HG03095 (cell line): Measurements from ENCODE around the gene PCDH9.

ENCODE experiments used
- ATAC-seq: cut with Tn5 transposase; IDR thresholded peaks from one replicate; pipeline ENCODE4 v1.9.1; 2021; ENCODE audit warnings: moderate library complexity; ENCODE audit not compliant: unreplicated experiment

PCDH9 gene

DNA sequence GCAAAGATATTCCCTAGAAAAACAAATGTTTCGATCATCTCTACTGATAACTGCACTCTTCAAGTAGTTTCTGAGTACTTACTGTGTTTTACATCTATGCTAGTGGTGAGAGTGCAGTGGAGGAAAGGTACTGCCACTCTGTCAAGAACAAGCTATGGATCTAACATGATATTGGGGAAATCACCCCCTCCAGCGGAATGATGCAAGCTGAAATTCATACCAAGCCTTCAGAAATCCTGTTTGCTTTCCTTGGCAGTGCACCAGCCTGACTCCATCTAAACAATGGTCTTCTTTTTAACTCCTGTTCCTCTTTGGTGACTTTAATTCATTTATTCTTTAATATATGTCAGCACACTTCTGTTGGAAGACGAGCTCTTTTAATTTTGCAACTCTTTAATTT lies 238.0 kb downstream of the PCDH9 start:
- no peak for ATAC-seq

DNA sequence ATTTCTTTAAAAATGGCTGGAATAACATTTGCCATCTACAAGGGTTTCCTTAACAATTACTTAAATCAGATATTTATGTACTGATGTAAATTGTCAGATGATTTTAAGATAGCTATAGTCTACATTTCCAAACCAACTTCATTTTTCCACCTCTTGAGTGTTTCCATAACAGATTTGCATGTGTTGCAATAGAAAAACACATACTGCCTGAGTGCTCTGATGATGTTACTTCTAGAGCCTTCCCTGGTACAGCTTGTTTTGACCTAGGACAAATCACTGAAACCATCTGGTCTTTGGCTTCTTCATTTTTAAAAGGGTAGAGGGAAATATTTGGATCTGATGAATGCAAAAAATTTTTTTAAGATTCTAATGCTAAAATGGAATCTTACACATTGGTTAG lies 245.9 kb downstream of the PCDH9 start:
- no peak for ATAC-seq

DNA sequence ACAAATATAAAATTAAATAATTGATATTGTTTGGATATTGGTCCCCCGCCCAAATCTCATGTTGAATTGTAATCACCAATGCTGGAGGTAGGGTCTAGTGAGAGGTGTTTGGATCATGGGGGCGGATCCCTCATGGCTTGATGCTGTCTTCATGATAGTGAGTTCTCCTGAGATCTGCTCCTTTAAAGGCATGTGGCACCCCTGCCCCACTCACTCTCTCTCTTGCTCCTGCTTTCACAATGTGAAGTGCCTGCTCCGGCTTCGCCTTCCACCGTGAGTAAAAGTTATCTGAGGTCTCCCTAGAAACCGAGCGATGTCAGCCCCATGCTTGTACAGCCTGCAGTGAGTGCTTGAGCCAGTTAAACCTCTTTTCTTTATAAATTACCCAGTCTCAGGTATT lies 248.2 kb downstream of the PCDH9 start:
- ATAC-seq: no peak

DNA sequence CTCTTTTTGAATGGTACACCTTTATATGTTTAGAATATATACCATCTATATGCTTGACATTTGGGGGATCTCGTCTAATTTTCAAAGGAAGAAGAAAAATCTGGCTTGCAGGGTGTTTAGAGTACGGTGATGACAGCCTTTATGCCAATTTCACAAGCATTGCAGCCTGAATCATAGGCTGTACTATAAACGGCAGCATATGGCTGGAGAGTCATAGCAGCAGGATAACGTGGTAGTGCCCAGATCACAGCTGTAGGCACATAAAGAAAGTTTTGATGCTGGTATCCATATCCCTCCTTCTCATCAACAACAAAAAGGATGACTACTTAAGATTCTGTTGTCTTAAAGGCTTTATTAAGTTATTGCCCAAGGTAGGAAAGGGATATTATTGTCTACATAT lies 253.0 kb downstream of the PCDH9 start:
- ATAC-seq: no peak

DNA sequence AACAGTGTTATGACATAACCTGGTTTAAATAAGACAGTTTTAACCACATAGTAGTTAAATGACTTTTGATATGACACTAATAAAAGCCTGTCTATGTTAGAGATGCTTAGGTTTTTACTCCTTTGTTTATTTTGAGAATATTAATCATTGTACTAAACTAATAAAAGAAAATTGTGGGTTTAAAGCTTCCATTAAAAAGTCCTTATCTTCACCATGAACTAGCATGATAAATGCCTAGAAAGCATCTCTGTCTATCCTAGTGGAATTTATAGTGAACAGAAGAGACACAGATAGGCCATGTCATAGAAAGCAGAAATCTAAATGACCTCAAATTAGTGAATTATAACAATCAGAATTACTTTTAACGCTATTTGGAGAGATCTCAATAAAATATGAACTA lies 255.2 kb downstream of the PCDH9 start:
- no peak for ATAC-seq

DNA sequence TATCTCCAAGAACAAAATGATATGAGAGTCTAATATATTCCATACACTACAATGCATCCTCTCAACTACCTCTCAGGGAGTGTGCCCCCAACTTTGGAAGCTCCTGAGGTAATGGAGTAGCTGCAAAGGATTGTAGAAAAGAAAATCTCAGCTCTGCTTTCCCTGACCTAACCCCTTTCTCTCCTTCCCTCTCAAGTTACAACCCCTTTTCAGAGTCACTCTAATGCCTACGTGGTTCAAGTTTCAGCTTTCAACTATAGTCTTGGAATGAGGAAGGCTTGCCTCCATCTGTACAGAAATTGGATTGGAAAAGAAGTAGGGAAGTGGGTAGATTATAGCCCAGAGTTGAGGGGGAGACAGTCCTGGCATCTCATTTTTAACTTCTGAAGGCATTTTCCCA lies 256.0 kb downstream of the PCDH9 start:
- ATAC-seq: no peak

DNA sequence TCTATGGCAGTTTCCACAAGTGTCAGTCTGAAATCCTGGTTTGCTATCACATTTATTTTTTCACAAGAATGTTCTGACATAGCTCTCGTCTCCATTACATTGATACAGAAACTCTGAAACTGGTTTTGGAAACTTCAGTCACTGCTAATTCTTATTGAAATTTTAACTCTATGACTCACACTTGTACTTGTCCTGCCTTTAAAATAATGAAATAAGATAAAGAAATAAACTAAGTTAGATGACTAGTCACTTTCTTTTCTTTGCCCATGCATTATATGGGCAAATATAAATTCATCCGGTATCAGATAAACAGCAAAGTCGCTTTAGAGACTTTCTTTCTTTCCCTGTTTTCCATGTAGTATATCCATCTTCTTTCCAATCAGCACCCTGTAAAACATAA lies 257.5 kb downstream of the PCDH9 start:
- ATAC-seq: no peak

DNA sequence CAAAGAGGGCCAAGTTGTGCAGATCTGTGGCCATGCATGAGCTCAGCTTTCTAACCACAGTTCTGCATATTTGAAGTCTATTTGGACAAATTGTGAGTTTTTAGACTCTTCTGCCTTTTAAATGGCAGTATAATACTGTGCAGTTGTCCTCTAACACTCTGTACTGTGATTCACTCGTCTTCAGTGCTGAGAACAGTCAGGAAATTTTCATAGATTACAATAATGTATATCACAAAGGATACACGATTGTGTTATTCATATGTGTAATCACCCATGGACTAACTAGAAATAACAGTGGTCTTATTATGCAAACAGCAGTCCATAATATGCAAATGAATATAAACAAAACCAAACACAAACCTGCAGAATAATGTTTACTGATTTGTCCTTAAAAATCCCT lies 259.1 kb downstream of the PCDH9 start:
- ATAC-seq: no peak

DNA sequence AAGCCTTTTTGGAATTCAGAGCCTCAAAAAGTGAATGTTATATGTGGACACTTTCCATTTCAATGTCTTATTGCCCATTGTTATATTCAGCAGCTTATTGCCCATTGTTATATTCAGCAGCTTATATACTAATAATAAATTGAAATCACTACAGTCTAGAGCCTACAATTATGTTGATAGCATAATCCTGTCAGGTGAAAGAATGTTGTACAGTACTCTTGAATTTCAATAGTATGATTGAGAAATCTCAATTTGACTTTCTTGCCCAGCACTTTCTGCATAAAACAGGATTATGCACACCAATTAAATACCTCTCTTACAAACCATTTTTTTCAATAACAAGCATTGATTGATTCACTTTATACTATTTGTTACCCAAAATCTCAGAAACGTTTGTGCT lies 260.8 kb downstream of the PCDH9 start:
- ATAC-seq: no peak

DNA sequence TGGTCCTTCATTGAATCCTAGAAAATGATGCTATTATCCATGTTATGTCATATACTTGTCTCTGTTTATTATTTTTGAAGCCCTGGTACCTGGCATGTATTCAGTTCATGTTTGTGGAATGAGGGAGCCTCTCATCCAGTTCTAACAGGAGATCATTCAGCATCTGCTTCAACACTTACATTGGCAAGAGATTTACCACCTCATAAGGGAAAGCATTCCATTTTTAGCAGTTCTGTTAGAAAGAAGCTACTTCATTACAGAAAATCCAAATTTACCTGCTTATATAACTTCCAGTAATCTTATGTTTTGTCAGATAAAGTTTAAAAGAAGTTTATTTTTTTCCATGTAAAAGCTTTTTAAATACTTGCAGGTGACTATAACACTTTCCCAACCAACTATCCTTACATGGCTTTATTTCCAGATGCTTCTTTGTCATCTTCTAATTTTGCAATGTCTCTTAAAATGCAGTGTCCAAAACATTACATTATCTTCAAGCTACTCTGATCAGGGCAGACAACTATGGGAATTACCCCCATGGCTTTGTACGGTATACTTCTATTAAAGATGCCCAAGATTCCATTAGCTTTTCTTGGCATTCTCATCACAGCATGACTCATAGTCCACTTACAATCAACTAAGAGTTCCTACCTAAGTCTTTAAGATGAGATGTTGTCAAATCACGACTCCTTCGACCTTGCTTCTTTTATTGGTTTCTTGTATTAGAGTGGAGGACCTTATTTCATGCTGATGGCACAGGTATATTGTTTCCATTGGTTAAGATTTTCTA lies 262.1 kb downstream of the PCDH9 start:
- ATAC-seq: no peak

DNA sequence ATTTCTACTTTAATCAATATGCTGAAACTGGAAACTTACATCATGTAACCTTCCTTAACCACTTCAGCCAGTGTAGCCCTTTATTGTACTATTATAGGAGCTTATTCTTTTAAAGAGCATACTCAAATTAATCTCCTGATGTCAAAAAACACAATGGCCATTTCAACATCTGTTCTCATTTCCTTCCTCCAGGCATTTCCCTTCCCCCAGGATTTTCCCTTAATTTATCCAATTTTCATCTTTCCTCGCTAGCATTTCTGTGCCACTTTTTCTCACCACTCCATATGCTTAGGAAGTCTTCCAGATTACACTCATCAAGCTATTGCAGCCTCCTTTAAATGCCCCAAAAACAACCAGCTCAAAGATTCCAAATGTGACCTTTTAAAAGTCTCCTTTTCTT lies 265.0 kb downstream of the PCDH9 start:
- ATAC-seq: no peak

DNA sequence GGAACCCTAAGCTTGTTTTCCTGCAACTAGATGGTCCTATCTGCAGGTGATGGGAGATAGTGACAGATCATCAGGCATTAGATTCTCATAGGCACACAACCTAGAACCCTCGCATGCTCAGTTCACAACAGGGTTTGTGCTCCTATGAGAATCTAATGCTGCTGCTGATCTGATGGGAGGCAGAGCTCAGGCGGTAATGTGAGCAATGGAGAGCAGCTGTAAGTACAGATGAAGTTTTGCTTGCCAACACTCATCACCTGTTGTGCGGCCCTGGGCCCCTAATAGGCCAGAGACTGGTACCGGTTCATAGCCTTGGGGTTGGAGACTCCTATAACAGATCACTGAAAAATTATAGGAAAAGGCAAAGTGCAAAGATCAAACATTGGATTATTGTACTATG lies 267.2 kb downstream of the PCDH9 start:
- ATAC-seq: no peak

DNA sequence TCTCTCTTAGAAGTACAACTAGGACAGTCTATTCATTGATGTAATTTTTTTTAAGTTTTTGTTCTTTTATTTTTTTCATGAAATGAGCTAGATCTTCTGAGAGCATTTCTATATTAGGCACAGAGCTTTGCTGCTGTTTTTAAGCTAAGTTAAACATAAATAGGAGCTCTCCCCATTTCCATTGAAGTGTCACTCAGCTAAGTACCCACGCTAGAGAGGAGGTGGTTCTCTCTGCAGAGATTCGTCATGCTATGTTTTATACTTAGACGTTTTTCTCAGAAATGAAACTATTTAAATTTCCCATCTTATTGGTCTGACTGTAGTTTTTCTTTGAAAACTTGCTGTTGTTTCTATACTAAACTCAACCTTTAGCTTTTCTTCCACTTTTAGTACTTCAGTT lies 271.5 kb downstream of the PCDH9 start:
- no peak for ATAC-seq

DNA sequence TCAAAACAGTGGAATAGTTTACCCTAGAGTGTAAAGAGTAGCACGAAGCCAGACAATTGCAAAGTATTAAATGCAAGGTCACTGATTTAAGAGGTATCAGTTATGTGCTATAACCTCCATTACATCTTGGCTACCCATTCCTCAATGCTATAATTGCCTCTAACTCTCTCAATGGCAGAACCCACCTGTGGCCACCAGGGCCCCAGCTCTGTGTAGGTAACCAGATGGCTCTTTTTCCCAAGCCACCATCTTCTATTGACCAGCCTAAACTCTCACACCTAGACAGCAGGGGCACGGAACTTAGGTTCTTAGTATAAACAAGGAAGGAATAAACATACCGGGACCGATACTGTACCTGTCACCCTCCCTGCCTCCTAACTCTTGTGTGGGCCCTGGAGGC lies 277.6 kb downstream of the PCDH9 start:
- ATAC-seq: no peak

DNA sequence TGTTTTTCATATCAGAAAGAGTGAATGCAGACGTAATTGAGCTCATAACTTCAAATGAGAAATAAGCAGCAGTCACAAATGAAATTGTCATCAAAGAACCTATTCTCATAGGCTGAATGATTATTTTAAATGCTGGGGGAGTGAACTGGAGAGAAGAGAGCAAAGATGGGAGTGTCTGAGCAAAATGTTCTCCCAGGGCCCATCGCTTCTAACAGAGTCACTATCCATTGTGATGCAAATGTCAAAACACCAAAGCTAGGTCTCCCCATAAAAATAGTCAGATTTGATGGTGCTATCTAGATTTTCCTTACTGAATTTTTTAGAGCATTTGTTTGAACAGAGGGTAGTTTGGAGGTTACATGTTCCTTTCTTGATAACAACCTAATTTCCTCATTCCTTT lies 278.7 kb downstream of the PCDH9 start:
- ATAC-seq: no peak

DNA sequence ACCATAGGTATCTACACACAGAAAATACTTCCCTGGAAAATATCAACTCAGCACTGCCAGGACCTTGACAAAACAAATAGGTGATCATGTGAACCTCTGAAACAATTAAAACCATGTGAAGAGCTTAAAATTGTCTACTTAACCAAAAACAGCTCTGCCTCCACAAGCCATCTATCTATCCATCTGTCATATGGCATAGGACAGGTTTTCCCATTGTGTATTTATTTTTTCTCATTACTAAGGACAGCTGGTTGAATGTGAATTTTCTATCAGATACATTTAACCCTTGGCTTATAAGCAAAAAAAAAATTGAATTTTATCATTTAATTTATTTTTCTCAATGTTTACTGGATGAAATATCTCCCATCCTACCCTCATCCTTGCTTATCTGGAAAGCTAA lies 279.5 kb downstream of the PCDH9 start:
- ATAC-seq: no peak

DNA sequence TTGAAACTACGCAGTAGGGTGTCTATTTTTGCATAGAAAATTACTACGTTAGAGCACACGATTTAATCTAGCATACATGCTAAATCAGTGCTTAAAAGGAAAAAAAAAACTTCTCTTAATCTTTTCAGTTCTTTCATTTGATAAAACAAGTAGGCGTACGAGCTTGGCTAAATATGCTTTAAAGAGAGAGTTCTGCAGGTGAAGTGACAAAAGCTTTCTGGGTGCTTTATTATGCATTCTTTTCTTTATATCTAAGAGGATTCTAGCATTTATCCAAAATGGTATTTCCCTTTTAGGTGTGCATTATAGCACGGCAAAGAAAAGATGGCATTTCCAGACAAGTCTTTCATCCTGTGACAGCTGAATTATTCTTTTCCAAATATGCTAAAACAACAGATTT lies 281.2 kb downstream of the PCDH9 start:
- ATAC-seq: no peak

DNA sequence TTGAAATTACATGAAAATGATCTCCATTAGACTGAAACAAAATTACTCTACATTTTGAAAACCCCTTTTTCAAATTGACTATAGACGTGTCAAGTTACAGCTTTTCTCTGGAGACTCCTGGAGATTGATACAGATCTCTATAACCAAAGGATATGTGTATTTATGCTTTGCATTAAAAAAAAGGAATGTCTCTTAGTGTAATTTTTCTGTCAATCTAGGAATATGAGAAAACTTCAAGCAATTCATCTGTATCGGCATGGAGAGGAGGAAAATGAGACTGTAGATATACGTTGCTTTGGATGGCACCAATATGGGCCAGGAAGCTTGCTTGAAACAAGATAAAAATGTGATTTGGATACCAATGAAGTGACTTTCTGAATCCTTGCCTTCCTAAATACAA lies 286.6 kb downstream of the PCDH9 start:
- no peak for ATAC-seq

DNA sequence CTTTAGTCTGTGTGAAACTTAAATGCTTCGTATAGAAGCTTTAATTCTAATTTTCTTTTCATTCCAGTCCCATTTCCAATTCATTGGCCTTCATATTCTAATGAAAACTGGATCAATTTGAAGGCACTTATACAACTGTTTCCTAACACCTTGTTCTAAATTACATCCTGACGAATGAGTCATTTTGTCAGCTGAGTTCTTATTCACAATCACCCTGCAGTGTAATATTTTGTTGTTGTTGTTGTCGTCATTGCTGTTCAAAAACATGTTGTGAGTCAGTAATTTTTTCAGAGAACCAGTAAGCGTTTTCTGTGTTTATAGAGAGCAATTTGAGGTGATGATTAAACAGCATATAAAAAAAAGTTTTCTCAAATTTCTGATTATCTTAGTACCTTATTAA lies 290.0 kb downstream of the PCDH9 start:
- no peak for ATAC-seq

DNA sequence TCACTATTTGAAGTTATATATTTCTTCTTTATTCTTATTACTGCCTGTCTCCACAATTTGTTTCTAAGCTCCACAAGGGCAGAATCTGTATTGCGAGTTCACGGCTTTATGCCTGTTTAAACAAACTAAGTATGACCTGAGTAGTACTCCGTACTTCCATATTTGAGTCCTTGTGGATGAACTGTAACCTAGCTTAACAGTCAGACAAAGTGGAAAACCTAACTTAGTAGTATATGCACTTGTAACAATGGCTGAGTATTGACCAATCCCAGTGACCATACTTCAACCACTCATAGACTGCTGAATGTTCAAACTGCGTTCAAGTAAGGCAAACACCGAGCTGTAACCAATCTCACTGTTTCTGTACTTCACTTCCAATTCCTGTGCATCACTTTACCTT lies 292.7 kb downstream of the PCDH9 start:
- no peak for ATAC-seq

DNA sequence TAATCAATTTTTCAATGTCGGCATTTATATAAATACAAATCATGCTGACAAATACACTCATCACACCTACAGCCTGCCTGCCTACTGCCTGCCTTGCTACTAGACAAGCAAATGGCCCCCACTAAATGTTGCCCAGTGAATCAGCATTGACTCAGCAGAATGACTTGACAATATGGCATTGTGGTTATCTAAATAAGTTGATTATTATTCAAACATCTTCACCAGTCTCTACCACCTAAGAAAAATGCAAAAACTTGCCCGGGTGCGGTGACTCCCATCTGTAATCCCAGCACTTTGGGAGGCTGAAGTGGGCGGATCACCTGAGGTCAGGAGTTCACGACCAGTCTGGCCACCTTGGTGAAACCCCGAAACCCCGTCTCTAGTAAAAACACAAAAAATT lies 296.1 kb downstream of the PCDH9 start:
- ATAC-seq: no peak

DNA sequence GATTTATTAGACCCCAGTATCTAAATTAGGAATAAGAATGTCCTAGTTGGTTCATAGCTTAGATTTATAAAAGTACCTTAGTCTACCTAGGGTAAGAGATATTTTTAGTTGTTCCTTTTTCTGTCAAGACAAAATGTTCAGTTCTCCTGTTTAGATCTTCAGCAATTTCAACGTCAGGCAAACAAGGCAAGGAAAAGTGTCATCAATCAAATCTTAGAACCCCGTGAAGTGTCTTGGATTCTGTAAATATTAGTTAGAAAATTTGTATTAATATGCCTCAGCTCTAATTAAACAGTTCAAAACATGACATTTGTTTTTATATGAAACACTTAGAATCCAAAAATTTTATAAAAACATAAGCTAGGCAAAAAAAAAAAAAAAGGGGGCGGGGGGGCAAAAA lies 296.6 kb downstream of the PCDH9 start:
- no peak for ATAC-seq

DNA sequence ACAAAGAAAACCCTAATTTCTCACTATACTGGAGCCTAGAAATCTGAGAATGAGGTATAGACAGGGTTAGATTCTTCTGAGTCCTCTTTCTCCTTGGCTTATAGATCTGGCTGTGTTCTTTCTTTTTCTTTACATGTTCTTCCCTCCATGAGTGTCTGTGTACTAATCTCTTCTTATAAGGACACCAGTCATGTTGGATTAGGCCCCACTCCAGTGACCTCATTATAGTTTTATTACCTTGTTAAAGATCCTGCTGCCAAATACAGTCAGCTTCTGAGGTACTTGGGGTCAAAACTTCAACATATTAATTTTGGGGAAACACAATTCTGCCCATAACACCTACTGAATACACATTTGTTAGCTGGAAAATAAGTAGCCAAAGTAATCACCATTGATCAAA lies 302.6 kb downstream of the PCDH9 start:
- no peak for ATAC-seq
